HepG2 (cell line): ENCODE measurements around the gene AP2S1. TPM values are rescaled to one million over a fixed set of nuclear protein-coding genes. Genes with fewer than 3 reads are reported as not detected.

Source experiments
- BATF2 ChIP-seq: sonication (generic); formaldehyde crosslinking; IDR thresholded peaks from 2 replicates; pipeline ENCODE4 v1.8.0; 2022; ENCODE audit warnings: mild to moderate bottlenecking, missing genetic modification reagents, moderate library complexity
- CTCF ChIP-seq: sonication (generic); formaldehyde crosslinking; IDR thresholded peaks from 2 replicates; pipeline ENCODE4 v1.5.0; 2020; ENCODE audit warnings: mild to moderate bottlenecking, missing genetic modification reagents, moderate library complexity
- NR2F2 ChIP-seq: IDR thresholded peaks from 2 replicates; pipeline ENCODE4 v1.6.1; 2012; ENCODE audit warnings: low read depth, inconsistent platforms, borderline replicate concordance
- SALL1 ChIP-seq: sonication (generic); formaldehyde crosslinking; IDR thresholded peaks from 2 replicates; pipeline ENCODE4 v1.8.0; 2022; ENCODE audit warnings: mild to moderate bottlenecking, missing genetic modification reagents
- polyA plus RNA-seq, 8 experiments: library from polyadenylated mRNA; depleted of rRNA in 3 of 8; stranded (reverse) in 7 of 8; unstranded in 1 of 8; fragments of >200 nt; fragmentation: Illumina TruSeq in 4 of 8; extraction: Trizol in 4 of 8; gene quantifications; 2 replicates each; pipeline versions ENCODE4 v1.2.1 to v1.2.3, GENCODE V29; 2011 to 2016; ENCODE audit warnings: low read depth in 4 of 8, missing spikeins in 1 of 8, mixed read lengths in 1 of 8; ENCODE audit not compliant: insufficient read depth in 1 of 8
- total RNA-seq, 5 experiments: library from RNA; depleted of rRNA; stranded (reverse); fragments of >200 nt; fragmentation: Illumina TruSeq; extraction: Trizol; gene quantifications; 2 replicates each; pipeline ENCODE4 v1.2.3, GENCODE V29; 2016; ENCODE audit warnings: low read depth in 1 of 5
- TF ChIP-seq, protein P1 (sequence below): sonication (generic); formaldehyde crosslinking; IDR thresholded peaks from 2 replicates; pipeline ENCODE4; 2020; ENCODE audit warnings: missing genetic modification reagents, mild to moderate bottlenecking, borderline replicate concordance
- TF ChIP-seq, protein P2 (sequence below): IDR thresholded peaks from 2 replicates; pipeline ENCODE4 v1.6.1; 2016; ENCODE audit warnings: low read depth, control low read depth
- TF ChIP-seq, protein P3 (sequence below): sonication (generic); formaldehyde crosslinking; IDR thresholded peaks from 2 replicates; pipeline ENCODE4 v1.4.0; 2020; ENCODE audit warnings: missing genetic modification reagents

The AP2S1 gene
- total and polyA plus RNA-seq, 2 of the 13 experiments (the other 11 are each of a cell fraction or from before 2014, with no cell fraction given) = 45.2 to 86.1 TPM

DNA sequence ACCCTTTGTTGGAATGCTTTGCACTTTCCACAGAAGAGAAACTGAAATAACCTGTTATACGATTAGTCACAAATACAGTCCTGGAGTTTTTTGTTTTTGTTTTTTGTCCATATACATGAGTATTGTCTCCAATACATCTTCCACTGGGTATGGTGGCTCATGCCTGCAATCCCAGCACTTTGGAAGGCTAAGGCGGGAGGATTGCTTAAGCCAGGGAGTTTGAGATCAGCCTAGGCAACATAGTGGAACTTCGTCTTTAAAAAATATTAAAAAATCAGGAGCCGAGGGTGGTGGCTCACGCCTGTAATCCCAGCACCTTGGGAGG, 25.0 kb downstream of the AP2S1 start (continued):
- TF ChIP-seq, protein P1, sequence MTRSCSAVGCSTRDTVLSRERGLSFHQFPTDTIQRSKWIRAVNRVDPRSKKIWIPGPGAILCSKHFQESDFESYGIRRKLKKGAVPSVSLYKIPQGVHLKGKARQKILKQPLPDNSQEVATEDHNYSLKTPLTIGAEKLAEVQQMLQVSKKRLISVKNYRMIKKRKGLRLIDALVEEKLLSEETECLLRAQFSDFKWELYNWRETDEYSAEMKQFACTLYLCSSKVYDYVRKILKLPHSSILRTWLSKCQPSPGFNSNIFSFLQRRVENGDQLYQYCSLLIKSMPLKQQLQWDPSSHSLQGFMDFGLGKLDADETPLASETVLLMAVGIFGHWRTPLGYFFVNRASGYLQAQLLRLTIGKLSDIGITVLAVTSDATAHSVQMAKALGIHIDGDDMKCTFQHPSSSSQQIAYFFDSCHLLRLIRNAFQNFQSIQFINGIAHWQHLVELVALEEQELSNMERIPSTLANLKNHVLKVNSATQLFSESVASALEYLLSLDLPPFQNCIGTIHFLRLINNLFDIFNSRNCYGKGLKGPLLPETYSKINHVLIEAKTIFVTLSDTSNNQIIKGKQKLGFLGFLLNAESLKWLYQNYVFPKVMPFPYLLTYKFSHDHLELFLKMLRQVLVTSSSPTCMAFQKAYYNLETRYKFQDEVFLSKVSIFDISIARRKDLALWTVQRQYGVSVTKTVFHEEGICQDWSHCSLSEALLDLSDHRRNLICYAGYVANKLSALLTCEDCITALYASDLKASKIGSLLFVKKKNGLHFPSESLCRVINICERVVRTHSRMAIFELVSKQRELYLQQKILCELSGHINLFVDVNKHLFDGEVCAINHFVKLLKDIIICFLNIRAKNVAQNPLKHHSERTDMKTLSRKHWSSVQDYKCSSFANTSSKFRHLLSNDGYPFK (CRISPR knock-in tag) = no peak
- TF ChIP-seq BATF2 (no peak), CTCF (CRISPR knock-in tag) (no peak), SALL1 (CRISPR knock-in tag) (no peak), NR2F2 (no peak)
- TF ChIP-seq, protein P2, sequence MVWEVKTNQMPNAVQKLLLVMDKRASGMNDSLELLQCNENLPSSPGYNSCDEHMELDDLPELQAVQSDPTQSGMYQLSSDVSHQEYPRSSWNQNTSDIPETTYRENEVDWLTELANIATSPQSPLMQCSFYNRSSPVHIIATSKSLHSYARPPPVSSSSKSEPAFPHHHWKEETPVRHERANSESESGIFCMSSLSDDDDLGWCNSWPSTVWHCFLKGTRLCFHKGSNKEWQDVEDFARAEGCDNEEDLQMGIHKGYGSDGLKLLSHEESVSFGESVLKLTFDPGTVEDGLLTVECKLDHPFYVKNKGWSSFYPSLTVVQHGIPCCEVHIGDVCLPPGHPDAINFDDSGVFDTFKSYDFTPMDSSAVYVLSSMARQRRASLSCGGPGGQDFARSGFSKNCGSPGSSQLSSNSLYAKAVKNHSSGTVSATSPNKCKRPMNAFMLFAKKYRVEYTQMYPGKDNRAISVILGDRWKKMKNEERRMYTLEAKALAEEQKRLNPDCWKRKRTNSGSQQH (CRISPR knock-in tag) = no peak
- TF ChIP-seq, protein P3, sequence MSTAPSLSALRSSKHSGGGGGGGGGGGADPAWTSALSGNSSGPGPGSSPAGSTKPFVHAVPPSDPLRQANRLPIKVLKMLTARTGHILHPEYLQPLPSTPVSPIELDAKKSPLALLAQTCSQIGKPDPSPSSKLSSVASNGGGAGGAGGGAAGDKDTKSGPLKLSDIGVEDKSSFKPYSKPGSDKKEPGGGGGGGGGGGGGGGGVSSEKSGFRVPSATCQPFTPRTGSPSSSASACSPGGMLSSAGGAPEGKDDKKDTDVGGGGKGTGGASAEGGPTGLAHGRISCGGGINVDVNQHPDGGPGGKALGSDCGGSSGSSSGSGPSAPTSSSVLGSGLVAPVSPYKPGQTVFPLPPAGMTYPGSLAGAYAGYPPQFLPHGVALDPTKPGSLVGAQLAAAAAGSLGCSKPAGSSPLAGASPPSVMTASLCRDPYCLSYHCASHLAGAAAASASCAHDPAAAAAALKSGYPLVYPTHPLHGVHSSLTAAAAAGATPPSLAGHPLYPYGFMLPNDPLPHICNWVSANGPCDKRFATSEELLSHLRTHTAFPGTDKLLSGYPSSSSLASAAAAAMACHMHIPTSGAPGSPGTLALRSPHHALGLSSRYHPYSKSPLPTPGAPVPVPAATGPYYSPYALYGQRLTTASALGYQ (CRISPR knock-in tag) = no peak
- TF ChIP-seq, all 625 proteins: peak for 0
